OCI-LY3 (cell line): ENCODE measurements around the gene NUFIP2.
"Not testable (repeated sequence)": the region's sequence is repeated elsewhere in the genome, so short reads cannot be mapped to it uniquely, and the experiment has no call there.

Experiments used
- H2AFZ ChIP-seq: fragments of 200-600, 300-600 bp; shearing (Covaris generic); 2 replicates; pipeline ENCODE4 v1.6.0; 2014; ENCODE audit warnings: antibody characterized with exemption, low read depth, low read length
- H3K27ac ChIP-seq: fragments of 200-600, 300-600 bp; sonication (generic); 2 replicates; pipeline ENCODE4 v1.5.1; 2014; ENCODE audit warnings: mild to moderate bottlenecking, low read length, moderate library complexity, mixed read lengths
- H3K27me3 ChIP-seq: fragments of 200-600, 300-600 bp; sonication (generic); 2 replicates; pipeline ENCODE4 v1.6.1; 2014; ENCODE audit warnings: low read depth, low read length, mixed read lengths
- H3K36me3 ChIP-seq: fragments of 200-600, 300-600 bp; sonication (generic); replicated peaks from 2 replicates; pipeline ENCODE3; 2014; ENCODE audit warnings: low read depth, low read length, mixed read lengths
- H3K4me1 ChIP-seq: fragments of 300-600, 200-600 bp; sonication (generic); 2 replicates; pipeline ENCODE4 v1.6.1; 2014; ENCODE audit warnings: low read length, mixed read lengths
- H3K4me2 ChIP-seq: fragments of 200-600, 300-600 bp; sonication (generic); 2 replicates; pipeline ENCODE4 v1.6.1; 2014; ENCODE audit warnings: low read length, mixed read lengths
- H3K4me3 ChIP-seq: fragments of 300-600, 200-600 bp; sonication (generic); 2 replicates; pipeline ENCODE4 v1.5.1; 2014; ENCODE audit warnings: antibody characterized with exemption, mild to moderate bottlenecking, low read length, moderate library complexity
- H3K79me2 ChIP-seq: fragments of 300-600, 200-600 bp; shearing (Covaris generic); 2 replicates; pipeline ENCODE4 v1.6.1; 2014; ENCODE audit warnings: mild to moderate bottlenecking, low read length, mixed read lengths
- H3K9ac ChIP-seq: fragments of 300-600, 200-600 bp; shearing (Covaris generic); 2 replicates; pipeline ENCODE4 v1.6.0; 2014; ENCODE audit warnings: mild to moderate bottlenecking, low read length, moderate library complexity
- H3K9me3 ChIP-seq: fragments of 200-600, 300-600 bp; shearing (Covaris generic); 2 replicates; pipeline ENCODE4 v1.6.1; 2014; ENCODE audit warnings: low read length, mixed read lengths; ENCODE audit not compliant: insufficient read depth
- H4K20me1 ChIP-seq: fragments of 200-600, 300-600 bp; sonication (generic); 2 replicates; pipeline ENCODE4 v1.6.1; 2016; ENCODE audit warnings: low read length, mixed read lengths; ENCODE audit not compliant: insufficient read depth
- EZH2phosphoT487 ChIP-seq: fragments of 200-600 bp; shearing (Covaris generic); IDR thresholded peaks from 2 replicates; pipeline ENCODE4 v1.6.1; 2018; ENCODE audit warnings: antibody characterized with exemption, mixed run types, low read depth
- TF ChIP-seq, protein P1 (sequence below): fragments of 200-600, 300-600 bp; sonication (generic); IDR thresholded peaks from 2 replicates; pipeline ENCODE4 v1.5.1; 2014; ENCODE audit warnings: antibody characterized with exemption, low read length, low read depth

Gene NUFIP2

GRCh38 chr17:29238133-29238850 lies 55.7 kb downstream of the NUFIP2 start:
- no peak overlapping the region for H2AFZ ChIP-seq
- no peaks in the 10 kb centered on the region for H3K79me2 ChIP-seq
- H3K27me3 ChIP-seq: no peaks in the 10 kb centered on the region
- H3K36me3 ChIP-seq: no peaks in the 10 kb centered on the region
- no peak overlapping the region for H3K27ac ChIP-seq
- H3K4me2 ChIP-seq: no peak overlapping the region
- peaks cover 16% of the 10 kb centered on the region for H3K4me1 ChIP-seq
- no peaks in the 10 kb centered on the region for H4K20me1 ChIP-seq
- no peak overlapping the region for H3K9ac ChIP-seq
- TF ChIP-seq EZH2phosphoT487: no peak
- TF ChIP-seq, protein P1, sequence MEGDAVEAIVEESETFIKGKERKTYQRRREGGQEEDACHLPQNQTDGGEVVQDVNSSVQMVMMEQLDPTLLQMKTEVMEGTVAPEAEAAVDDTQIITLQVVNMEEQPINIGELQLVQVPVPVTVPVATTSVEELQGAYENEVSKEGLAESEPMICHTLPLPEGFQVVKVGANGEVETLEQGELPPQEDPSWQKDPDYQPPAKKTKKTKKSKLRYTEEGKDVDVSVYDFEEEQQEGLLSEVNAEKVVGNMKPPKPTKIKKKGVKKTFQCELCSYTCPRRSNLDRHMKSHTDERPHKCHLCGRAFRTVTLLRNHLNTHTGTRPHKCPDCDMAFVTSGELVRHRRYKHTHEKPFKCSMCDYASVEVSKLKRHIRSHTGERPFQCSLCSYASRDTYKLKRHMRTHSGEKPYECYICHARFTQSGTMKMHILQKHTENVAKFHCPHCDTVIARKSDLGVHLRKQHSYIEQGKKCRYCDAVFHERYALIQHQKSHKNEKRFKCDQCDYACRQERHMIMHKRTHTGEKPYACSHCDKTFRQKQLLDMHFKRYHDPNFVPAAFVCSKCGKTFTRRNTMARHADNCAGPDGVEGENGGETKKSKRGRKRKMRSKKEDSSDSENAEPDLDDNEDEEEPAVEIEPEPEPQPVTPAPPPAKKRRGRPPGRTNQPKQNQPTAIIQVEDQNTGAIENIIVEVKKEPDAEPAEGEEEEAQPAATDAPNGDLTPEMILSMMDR: no peak
- no peaks in the 10 kb centered on the region for H3K9me3 ChIP-seq
- H3K4me3 ChIP-seq: no peak overlapping the region

DNA sequence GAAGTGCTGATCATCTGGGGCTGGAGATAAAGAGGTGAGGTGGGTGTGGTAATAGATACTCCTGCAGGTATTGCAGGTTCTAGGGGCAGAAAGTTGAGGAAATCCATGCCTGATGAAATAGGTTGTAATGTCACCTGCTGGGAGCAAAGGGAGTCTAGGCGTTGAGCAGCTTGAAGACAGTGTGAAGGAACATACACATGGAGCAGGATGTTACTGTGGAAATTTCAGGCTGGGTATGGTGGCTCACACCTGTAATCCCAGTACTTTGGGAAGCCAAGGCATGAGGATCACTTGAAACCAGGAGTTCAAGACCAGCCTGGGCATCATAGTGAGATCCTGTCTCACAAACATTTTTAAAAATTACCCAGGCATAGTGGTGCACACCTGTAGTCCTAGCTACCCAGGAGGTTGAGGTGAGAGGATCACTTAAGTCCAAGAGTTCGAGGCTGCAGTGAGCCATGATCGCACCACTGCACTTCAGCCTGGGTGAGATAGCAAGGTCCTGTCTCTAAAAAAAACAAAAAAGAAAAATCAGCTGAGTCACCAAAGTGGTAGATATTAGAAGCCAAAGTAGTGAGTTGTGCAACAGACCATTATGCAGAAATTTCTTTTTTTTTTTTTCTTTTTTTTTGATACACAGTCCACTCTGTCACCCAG lies 56.3 kb downstream of the NUFIP2 start:
- H3K9ac ChIP-seq: no peak overlapping the region
- no peak overlapping the region for H3K4me3 ChIP-seq
- H3K27ac ChIP-seq: no peak overlapping the region
- H3K36me3 ChIP-seq: no peaks in the 10 kb centered on the region
- TF ChIP-seq, protein P1: no peak
- TF ChIP-seq EZH2phosphoT487: no peak
- H3K4me1 ChIP-seq: peaks cover 16% of the 10 kb centered on the region
- no peaks in the 10 kb centered on the region for H4K20me1 ChIP-seq
- no peaks in the 10 kb centered on the region for H3K9me3 ChIP-seq
- H2AFZ ChIP-seq: no peak overlapping the region
- no peaks in the 10 kb centered on the region for H3K79me2 ChIP-seq
- H3K4me2 ChIP-seq: no peak overlapping the region
- H3K27me3 ChIP-seq: no peaks in the 10 kb centered on the region

- Histone ChIP-seq H3K9ac (no peak overlapping the region), H3K4me2 (no peak overlapping the region), H3K9me3 (no peaks in the 10 kb centered on the region), H4K20me1 (no peaks in the 10 kb centered on the region), H3K4me1 (peaks cover 10% of the 10 kb centered on the region), H3K36me3 (no peaks in the 10 kb centered on the region), H3K79me2 (no peaks in the 10 kb centered on the region), H2AFZ (no peak overlapping the region), H3K27me3 (no peaks in the 10 kb centered on the region), H3K27ac (no peak overlapping the region), H3K4me3 (no peak overlapping the region)
- TF ChIP-seq, protein P1: no peak
- TF ChIP-seq EZH2phosphoT487: no peak
Measured at GRCh38 chr17:29235904-29236303, 58.0 kb downstream of the NUFIP2 start.

- H3K4me3 ChIP-seq, H3K27me3 ChIP-seq, H2AFZ ChIP-seq, H4K20me1 ChIP-seq, H3K79me2 ChIP-seq, H3K4me2 ChIP-seq, H3K27ac ChIP-seq, H3K9ac ChIP-seq, H3K36me3 ChIP-seq, H3K4me1 ChIP-seq, H3K9me3 ChIP-seq: not testable (repeated sequence)
Measured at GRCh38 chr17:29234972-29235371, 59.0 kb downstream of the NUFIP2 start.
